ENCODE measurements around the gene PSG3.
"Not testable (repeated sequence)": the region's sequence is repeated elsewhere in the genome, so short reads cannot be mapped to it uniquely, and the experiment has no call there.

The PSG3 gene

GRCh38 chr19:42758667-42759066 is 18.4 kb upstream of the PSG3 start:
- H3K4me3 ChIP-seq (ENCODE audit: low read depth, low read length); H3K27me3 ChIP-seq (ENCODE audit: control insufficient read depth, insufficient read depth, low read length); H3K27ac ChIP-seq (ENCODE audit: low read depth, low read length); H3K4me1 ChIP-seq (ENCODE audit: control insufficient read depth, insufficient read depth, low read length); H3K9ac ChIP-seq (ENCODE audit: low read length); H3K36me3 ChIP-seq (ENCODE audit: control insufficient read depth, insufficient read depth, low read length); H3K9me3 ChIP-seq (ENCODE audit: control insufficient read depth, insufficient read depth, low read depth, low read length): not testable (repeated sequence)

DNA sequence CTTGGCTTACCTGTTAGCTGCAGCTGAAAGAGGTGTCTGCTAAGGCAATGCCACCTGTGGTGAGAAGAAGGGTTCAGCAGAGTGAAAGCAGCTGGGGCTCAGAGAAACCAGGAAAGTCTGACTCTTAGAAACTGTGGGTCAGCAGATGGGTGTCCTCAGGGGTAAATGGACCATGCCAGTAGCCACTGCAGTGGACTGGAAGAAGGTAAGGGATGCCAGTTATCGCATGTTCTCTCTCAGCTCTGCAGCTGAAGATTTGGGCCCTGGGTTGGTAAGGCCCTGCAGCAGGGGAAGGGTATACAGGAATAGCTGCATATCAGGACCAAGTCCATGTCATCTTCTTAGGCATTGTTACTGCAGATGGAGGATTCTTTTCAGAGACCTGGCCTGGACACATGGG is 12.0 kb upstream of the PSG3 start:
- H3K4me3 ChIP-seq (ENCODE audit: low read depth, low read length); H3K27me3 ChIP-seq (ENCODE audit: control insufficient read depth, insufficient read depth, low read length); H3K9ac ChIP-seq (ENCODE audit: low read length); H3K27ac ChIP-seq (ENCODE audit: low read depth, low read length); H3K36me3 ChIP-seq (ENCODE audit: control insufficient read depth, insufficient read depth, low read length); H3K4me1 ChIP-seq (ENCODE audit: control insufficient read depth, insufficient read depth, low read length): not testable (repeated sequence)
- H3K9me3 ChIP-seq (ENCODE audit: control insufficient read depth, insufficient read depth, low read depth, low read length), result peaks cover 10% of the 10 kb centered on the region; the same call in 1 of the 2 replicates

GRCh38 chr19:42741726-42742607 is 1.7 kb upstream of the PSG3 start:
- not testable (repeated sequence) for H3K9ac ChIP-seq (ENCODE audit: low read length); H3K36me3 ChIP-seq (ENCODE audit: control insufficient read depth, insufficient read depth, low read length); H3K27me3 ChIP-seq (ENCODE audit: control insufficient read depth, insufficient read depth, low read length); H3K9me3 ChIP-seq (ENCODE audit: control insufficient read depth, insufficient read depth, low read depth, low read length); H3K4me1 ChIP-seq (ENCODE audit: control insufficient read depth, insufficient read depth, low read length); H3K27ac ChIP-seq (ENCODE audit: low read depth, low read length); H3K4me3 ChIP-seq (ENCODE audit: low read depth, low read length)

DNA sequence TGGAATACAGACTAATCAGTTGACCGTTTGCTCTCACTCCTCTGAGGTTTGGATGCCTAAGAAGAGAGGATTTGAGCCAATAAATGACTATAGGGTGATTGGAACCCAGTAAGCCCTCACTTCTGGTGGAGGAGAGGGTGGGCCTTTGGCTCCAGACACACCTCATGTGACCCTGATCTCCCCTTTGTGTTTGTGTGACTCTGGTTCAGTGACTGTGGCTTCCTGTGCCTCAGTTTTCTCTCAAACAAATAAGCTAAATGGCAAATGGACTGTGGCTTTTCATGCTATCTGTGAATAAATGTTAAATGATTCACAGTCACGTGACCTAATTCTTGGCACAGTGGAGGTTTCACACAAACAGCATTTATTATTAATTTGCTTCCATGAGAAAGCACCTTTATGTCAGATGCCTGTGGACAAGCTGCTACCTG is 2.7 kb downstream of the PSG3 start:
- not testable (repeated sequence) for H3K9me3 ChIP-seq (ENCODE audit: control insufficient read depth, insufficient read depth, low read depth, low read length); H3K4me3 ChIP-seq (ENCODE audit: low read depth, low read length); H3K4me1 ChIP-seq (ENCODE audit: control insufficient read depth, insufficient read depth, low read length); H3K27me3 ChIP-seq (ENCODE audit: control insufficient read depth, insufficient read depth, low read length); H3K9ac ChIP-seq (ENCODE audit: low read length); H3K36me3 ChIP-seq (ENCODE audit: control insufficient read depth, insufficient read depth, low read length); H3K27ac ChIP-seq (ENCODE audit: low read depth, low read length)

GRCh38 chr19:42728341-42728740 is 11.9 kb downstream of the PSG3 start:
- H3K27me3 ChIP-seq (ENCODE audit: control insufficient read depth, insufficient read depth, low read length); H3K4me1 ChIP-seq (ENCODE audit: control insufficient read depth, insufficient read depth, low read length); H3K9ac ChIP-seq (ENCODE audit: low read length); H3K36me3 ChIP-seq (ENCODE audit: control insufficient read depth, insufficient read depth, low read length); H3K9me3 ChIP-seq (ENCODE audit: control insufficient read depth, insufficient read depth, low read depth, low read length); H3K27ac ChIP-seq (ENCODE audit: low read depth, low read length); H3K4me3 ChIP-seq (ENCODE audit: low read depth, low read length): not testable (repeated sequence)

DNA sequence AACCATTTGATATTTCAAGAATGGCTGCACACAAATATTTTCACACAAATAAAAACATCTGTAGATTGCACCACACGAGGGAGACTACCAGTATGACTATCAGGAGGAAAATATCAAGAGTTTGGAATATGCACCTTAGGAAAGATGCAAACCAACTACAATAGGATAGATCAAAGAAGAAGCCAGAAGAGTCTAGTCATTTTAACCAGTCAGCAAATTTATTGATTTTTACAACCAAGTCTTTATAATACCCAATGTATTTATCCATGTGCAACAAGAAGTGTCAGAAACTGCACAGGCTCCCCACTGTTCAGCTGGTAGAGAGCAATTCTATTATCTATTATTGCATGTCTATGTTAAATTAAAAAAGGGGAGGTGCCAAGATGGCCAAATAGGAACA is 26.3 kb downstream of the PSG3 start:
- H3K27ac ChIP-seq (ENCODE audit: low read depth, low read length); H3K9me3 ChIP-seq (ENCODE audit: control insufficient read depth, insufficient read depth, low read depth, low read length); H3K4me3 ChIP-seq (ENCODE audit: low read depth, low read length); H3K27me3 ChIP-seq (ENCODE audit: control insufficient read depth, insufficient read depth, low read length); H3K4me1 ChIP-seq (ENCODE audit: control insufficient read depth, insufficient read depth, low read length); H3K9ac ChIP-seq (ENCODE audit: low read length); H3K36me3 ChIP-seq (ENCODE audit: control insufficient read depth, insufficient read depth, low read length): not testable (repeated sequence)

DNA sequence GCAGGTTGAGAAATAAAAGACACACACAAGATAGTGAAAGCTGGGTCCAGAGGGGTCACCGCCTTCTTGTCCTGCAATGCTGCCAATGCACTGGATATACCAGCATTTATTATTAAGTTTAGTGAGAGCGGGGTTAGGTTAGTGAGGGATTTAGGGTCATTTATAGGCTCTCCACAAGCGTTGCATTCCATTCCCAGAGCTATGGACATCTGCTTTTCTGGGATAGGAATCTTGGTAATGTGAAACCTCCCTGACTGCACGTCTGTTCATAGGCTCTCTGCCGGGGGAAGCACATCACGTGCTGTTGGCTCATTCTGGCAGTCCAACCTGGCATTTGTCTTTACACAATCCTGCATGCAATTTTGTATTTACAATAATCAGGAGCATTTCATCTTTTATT is 27.5 kb downstream of the PSG3 start:
- H3K36me3 ChIP-seq (ENCODE audit: control insufficient read depth, insufficient read depth, low read length); H3K9me3 ChIP-seq (ENCODE audit: control insufficient read depth, insufficient read depth, low read depth, low read length); H3K9ac ChIP-seq (ENCODE audit: low read length); H3K4me3 ChIP-seq (ENCODE audit: low read depth, low read length); H3K4me1 ChIP-seq (ENCODE audit: control insufficient read depth, insufficient read depth, low read length); H3K27me3 ChIP-seq (ENCODE audit: control insufficient read depth, insufficient read depth, low read length); H3K27ac ChIP-seq (ENCODE audit: low read depth, low read length): not testable (repeated sequence)

GRCh38 chr19:42710986-42711385 is 29.3 kb downstream of the PSG3 start:
- H3K27me3 ChIP-seq (ENCODE audit: control insufficient read depth, insufficient read depth, low read length); H3K4me1 ChIP-seq (ENCODE audit: control insufficient read depth, insufficient read depth, low read length); H3K36me3 ChIP-seq (ENCODE audit: control insufficient read depth, insufficient read depth, low read length); H3K4me3 ChIP-seq (ENCODE audit: low read depth, low read length); H3K9ac ChIP-seq (ENCODE audit: low read length); H3K27ac ChIP-seq (ENCODE audit: low read depth, low read length); H3K9me3 ChIP-seq (ENCODE audit: control insufficient read depth, insufficient read depth, low read depth, low read length): not testable (repeated sequence)

DNA sequence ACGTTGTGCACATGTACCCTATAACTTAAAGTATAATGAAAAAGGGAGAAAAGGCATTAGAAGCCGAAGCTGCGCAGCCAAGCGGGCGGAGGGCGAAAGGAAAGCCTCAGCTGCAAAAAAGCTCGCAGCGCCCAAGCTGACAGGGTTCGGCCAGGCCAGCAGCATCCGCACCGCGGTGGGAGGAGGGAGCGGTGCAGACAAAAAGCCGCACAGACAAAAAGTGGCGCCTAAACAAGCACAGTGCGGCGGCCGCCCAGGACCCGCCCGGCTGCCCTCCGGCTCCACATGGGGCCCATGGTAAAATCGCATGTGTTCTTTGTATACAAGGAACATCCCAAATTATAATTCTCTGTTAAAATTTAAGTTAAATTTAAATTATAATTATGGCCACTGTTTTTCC is 42.4 kb downstream of the PSG3 start:
- peaks cover 12% of the 10 kb centered on the region; the same call in 1 of the 2 replicates for H3K9me3 ChIP-seq (ENCODE audit: control insufficient read depth, insufficient read depth, low read depth, low read length)
- H3K36me3 ChIP-seq (ENCODE audit: control insufficient read depth, insufficient read depth, low read length), result no peaks in the 10 kb centered on the region
- H3K27me3 ChIP-seq (ENCODE audit: control insufficient read depth, insufficient read depth, low read length), result peaks cover 76% of the 10 kb centered on the region; the same call in 1 of the 2 replicates
- H3K27ac ChIP-seq (ENCODE audit: low read depth, low read length), result no peak overlapping the region
- H3K9ac ChIP-seq (ENCODE audit: low read length), result no peak overlapping the region
- H3K4me1 ChIP-seq (ENCODE audit: control insufficient read depth, insufficient read depth, low read length), result peaks cover 3% of the 10 kb centered on the region; the same call in 1 of the 2 replicates
- H3K4me3 ChIP-seq (ENCODE audit: low read depth, low read length), result no peak overlapping the region

DNA sequence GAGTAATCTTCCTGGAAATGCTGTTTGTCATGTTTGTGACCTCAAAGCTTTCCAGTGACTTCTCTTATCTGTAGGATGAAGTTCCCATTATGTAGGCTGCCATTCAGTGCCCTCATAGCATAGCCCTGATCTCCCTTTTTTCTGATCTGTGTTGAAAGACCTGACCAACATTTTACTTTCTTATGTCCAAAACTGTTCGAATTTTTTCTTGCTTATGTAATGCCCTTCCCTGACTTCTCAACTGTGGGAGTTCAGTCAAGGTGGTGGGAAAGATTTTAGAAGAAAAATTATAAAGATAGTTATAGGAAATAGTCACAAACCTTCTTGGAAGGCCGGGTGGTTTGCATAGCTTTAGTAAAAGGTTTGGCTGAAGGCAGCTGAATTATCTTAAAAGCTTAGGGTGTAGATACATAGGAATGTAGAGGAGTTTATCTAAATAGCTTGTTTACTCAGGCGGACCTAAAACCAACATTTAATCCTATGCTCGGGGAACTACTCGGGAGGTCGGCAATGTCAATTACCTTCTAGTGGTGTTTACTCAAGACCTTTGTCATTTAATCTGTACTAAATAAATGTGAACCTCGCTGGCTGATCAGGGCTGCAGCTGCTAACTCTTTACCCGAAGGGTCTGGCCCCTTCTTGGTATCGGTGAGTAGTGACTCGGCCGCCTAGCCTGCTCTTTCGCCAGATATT is 44.3 kb downstream of the PSG3 start:
- no peak overlapping the region for H3K4me3 ChIP-seq (ENCODE audit: low read depth, low read length)
- H3K9ac ChIP-seq (ENCODE audit: low read length), result no peak overlapping the region
- peaks cover 12% of the 10 kb centered on the region; the same call in 1 of the 2 replicates for H3K9me3 ChIP-seq (ENCODE audit: control insufficient read depth, insufficient read depth, low read depth, low read length)
- no peak overlapping the region for H3K27ac ChIP-seq (ENCODE audit: low read depth, low read length)
- peaks cover 84% of the 10 kb centered on the region; the same call in 1 of the 2 replicates for H3K27me3 ChIP-seq (ENCODE audit: control insufficient read depth, insufficient read depth, low read length)
- peaks cover 3% of the 10 kb centered on the region; the same call in 1 of the 2 replicates for H3K4me1 ChIP-seq (ENCODE audit: control insufficient read depth, insufficient read depth, low read length)
- no peaks in the 10 kb centered on the region for H3K36me3 ChIP-seq (ENCODE audit: control insufficient read depth, insufficient read depth, low read length)

- Histone ChIP-seq H3K4me1 (ENCODE audit: control insufficient read depth, insufficient read depth, low read length) (peaks cover 3% of the 10 kb centered on the region; the same call in 1 of the 2 replicates), H3K27me3 (ENCODE audit: control insufficient read depth, insufficient read depth, low read length) (peaks cover 83% of the 10 kb centered on the region; the same call in 1 of the 2 replicates), H3K9ac (ENCODE audit: low read length) (no peak overlapping the region), H3K4me3 (ENCODE audit: low read depth, low read length) (no peak overlapping the region), H3K9me3 (ENCODE audit: control insufficient read depth, insufficient read depth, low read depth, low read length) (peaks cover 20% of the 10 kb centered on the region; the same call in 1 of the 2 replicates), H3K36me3 (ENCODE audit: control insufficient read depth, insufficient read depth, low read length) (no peaks in the 10 kb centered on the region), H3K27ac (ENCODE audit: low read depth, low read length) (no peak overlapping the region)
Measured at GRCh38 chr19:42693760-42694350, 46.4 kb downstream of the PSG3 start.
